SU-DHL-6 (cell line): ENCODE results near the gene F3.

Experiments used
- EZH2phosphoT487 ChIP-seq: fragments of 200-600 bp; sonication (generic), shearing (Covaris generic); conservative IDR thresholded peaks from 2 replicates; pipeline ENCODE4 v1.6.1; 2018; ENCODE audit warnings: mild to moderate bottlenecking, antibody characterized with exemption, low read length, moderate library complexity, mixed read lengths
- TF ChIP-seq, protein P1 (sequence below): fragments of 200-600 bp; sonication (generic); IDR thresholded peaks from one replicate; pipeline ENCODE4 v1.5.1; 2017; ENCODE audit warnings: antibody characterized with exemption, mild to moderate bottlenecking, low read length, moderate library complexity; ENCODE audit not compliant: insufficient read depth, poor library complexity, severe bottlenecking

DNA sequence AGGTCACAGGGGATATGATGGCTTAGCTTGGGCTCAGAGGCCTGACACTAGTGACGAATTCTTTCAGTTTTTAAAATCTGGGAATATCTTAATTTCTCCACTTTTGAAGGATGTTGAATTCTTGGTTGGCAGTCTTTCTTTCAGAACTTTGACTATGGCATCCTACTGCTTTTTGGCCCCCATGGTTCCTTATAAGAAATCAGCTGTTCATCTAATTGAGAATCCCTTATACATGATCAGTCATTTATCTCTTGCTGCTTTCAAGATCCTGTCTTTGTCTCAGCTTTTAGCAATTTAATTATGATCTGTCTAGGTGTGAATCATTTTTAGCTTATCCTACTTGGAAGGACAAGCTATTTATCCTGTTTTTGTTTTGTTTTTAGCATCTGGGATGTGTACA, 31.2 kb upstream of the F3 start:
- TF ChIP-seq, protein P1, sequence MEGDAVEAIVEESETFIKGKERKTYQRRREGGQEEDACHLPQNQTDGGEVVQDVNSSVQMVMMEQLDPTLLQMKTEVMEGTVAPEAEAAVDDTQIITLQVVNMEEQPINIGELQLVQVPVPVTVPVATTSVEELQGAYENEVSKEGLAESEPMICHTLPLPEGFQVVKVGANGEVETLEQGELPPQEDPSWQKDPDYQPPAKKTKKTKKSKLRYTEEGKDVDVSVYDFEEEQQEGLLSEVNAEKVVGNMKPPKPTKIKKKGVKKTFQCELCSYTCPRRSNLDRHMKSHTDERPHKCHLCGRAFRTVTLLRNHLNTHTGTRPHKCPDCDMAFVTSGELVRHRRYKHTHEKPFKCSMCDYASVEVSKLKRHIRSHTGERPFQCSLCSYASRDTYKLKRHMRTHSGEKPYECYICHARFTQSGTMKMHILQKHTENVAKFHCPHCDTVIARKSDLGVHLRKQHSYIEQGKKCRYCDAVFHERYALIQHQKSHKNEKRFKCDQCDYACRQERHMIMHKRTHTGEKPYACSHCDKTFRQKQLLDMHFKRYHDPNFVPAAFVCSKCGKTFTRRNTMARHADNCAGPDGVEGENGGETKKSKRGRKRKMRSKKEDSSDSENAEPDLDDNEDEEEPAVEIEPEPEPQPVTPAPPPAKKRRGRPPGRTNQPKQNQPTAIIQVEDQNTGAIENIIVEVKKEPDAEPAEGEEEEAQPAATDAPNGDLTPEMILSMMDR = no peak
- TF ChIP-seq EZH2phosphoT487 = no peak
